Fibroblast of lung (primary cell): ENCODE results near the gene CD151. TPM values are rescaled to one million over a fixed set of nuclear protein-coding genes. Genes with fewer than 3 reads are reported as not detected.

Experiments used
- DNase-seq, 2 donors: peaks; one replicate each; pipeline versions ENCODE4 v3.0.0 to v3.0.0-alpha.2; 2010; ENCODE audit warnings: low read depth in 2 of 2
- H2AFZ ChIP-seq: 2 replicates; pipeline ENCODE4 v1.5.1; 2012; ENCODE audit warnings: low read length, control low read depth, inconsistent platforms
- H3K27ac ChIP-seq: 2 replicates; pipeline ENCODE4 v1.5.1; 2011; ENCODE audit warnings: low read length, control low read depth; ENCODE audit not compliant: insufficient read depth
- H3K27me3 ChIP-seq: 2 replicates; pipeline ENCODE4 v1.5.1; 2011; ENCODE audit warnings: mild to moderate bottlenecking, low read length; ENCODE audit not compliant: control insufficient read depth, insufficient read depth
- H3K36me3 ChIP-seq: 2 replicates; pipeline ENCODE4 v1.5.1; 2011; ENCODE audit warnings: low read length; ENCODE audit not compliant: control insufficient read depth, insufficient read depth
- H3K4me1 ChIP-seq: 2 replicates; pipeline ENCODE4 v1.5.1; 2011; ENCODE audit warnings: low read length; ENCODE audit not compliant: control insufficient read depth, insufficient read depth; ENCODE audit errors: extremely low read depth
- H3K4me2 ChIP-seq: 2 replicates; pipeline ENCODE4 v1.5.1; 2011; ENCODE audit warnings: low read length, control low read depth; ENCODE audit not compliant: insufficient read depth; ENCODE audit errors: extremely low read depth
- H3K4me3 ChIP-seq, 4 experiments: fragments of 200-600 bp in 1 of 4; sonication (generic) in 1 of 4; replicated peaks in 1 of 4; 2 replicates each; pipeline ENCODE4 v1.5.1; 2011 to 2016; ENCODE audit warnings: low read length in 4 of 4, low read depth in 3 of 4, mild to moderate bottlenecking in 3 of 4, control low read depth in 2 of 4, inconsistent platforms in 1 of 4, mixed read lengths in 1 of 4; ENCODE audit not compliant: insufficient read depth in 1 of 4; ENCODE audit errors: control extremely low read depth in 1 of 4
- H3K79me2 ChIP-seq: 2 replicates; pipeline ENCODE4 v1.5.1; 2012; ENCODE audit warnings: mild to moderate bottlenecking, low read length, inconsistent platforms; ENCODE audit not compliant: control insufficient read depth, insufficient read depth
- H3K9ac ChIP-seq: 2 replicates; pipeline ENCODE4 v1.5.1; 2011; ENCODE audit warnings: mild to moderate bottlenecking, low read length, control low read depth; ENCODE audit not compliant: insufficient read depth
- H3K9me3 ChIP-seq: 2 replicates; pipeline ENCODE4 v1.5.1; 2012; ENCODE audit warnings: low read depth, low read length; ENCODE audit not compliant: control insufficient read depth, insufficient read depth
- H4K20me1 ChIP-seq: 2 replicates; pipeline ENCODE4 v1.5.1; 2011; ENCODE audit warnings: low read length; ENCODE audit not compliant: control insufficient read depth, insufficient read depth; ENCODE audit errors: extremely low read depth
- CTCF ChIP-seq, 2 donors: IDR thresholded peaks in 1 of 2; conservative IDR thresholded peaks in 1 of 2; 1 replicate in 1 of 2; 2 replicates in 1 of 2; pipeline ENCODE4 v1.5.1; 2011 to 2012; ENCODE audit warnings: low read length in 2 of 2, control low read depth in 1 of 2, inconsistent platforms in 1 of 2, low read depth in 1 of 2, mild to moderate bottlenecking in 1 of 2
- EZH2 ChIP-seq: IDR thresholded peaks from 2 replicates; pipeline ENCODE4 v1.5.1; 2012; ENCODE audit warnings: low read length, control low read depth, mild to moderate bottlenecking; ENCODE audit errors: missing control alignments
- polyA plus RNA-seq, 2 donors: library from polyadenylated mRNA; depleted of rRNA in 1 of 2; stranded (reverse) in 1 of 2; unstranded in 1 of 2; fragments of >200 nt; gene quantifications; 2 replicates each; pipeline ENCODE4 v1.2.1, GENCODE V29; 2011 to 2012; ENCODE audit warnings: missing spikeins in 1 of 2
- total RNA-seq: library from RNA; depleted of rRNA; stranded (reverse); fragments of >200 nt; gene quantifications from 2 replicates; pipeline ENCODE4 v1.2.1, GENCODE V29; 2014

CD151 gene
- total and polyA plus RNA-seq, 2 donors (not counting 1 experiment from before 2014, with no cell fraction given): 547 to 711 TPM

- H2AFZ ChIP-seq: no peak overlapping the region
These were observed 2.2 kb upstream of the CD151 start for GRCh38 chr11:830295-831117.

GRCh38 chr11:831118-831864 is 1.5 kb upstream of the CD151 start:
- peaks cover 3% of the 10 kb centered on the region for H3K36me3 ChIP-seq
- peaks cover 23% of the 10 kb centered on the region for H3K79me2 ChIP-seq
- H3K9me3 ChIP-seq: no peaks in the 10 kb centered on the region
- H3K4me2 ChIP-seq: peak overlapping the region; percentile 91
- no peak overlapping the region for H3K27ac ChIP-seq
- no peak overlapping the region for H3K9ac ChIP-seq
- peaks cover 37% of the 10 kb centered on the region for H3K4me1 ChIP-seq
- TF ChIP-seq EZH2 (no peak), CTCF (conservative IDR thresholded peaks at IDR 0.05 in 1 of 2, IDR thresholded peaks at IDR 0.05 in 1 of 2; ENCODE audit: low read depth in 1 of 2, low read length in 2 of 2) (no peak)
- peak overlapping the region in 1 of 4 experiments; percentile 12 for H3K4me3 ChIP-seq
- H3K27me3 ChIP-seq: no peaks in the 10 kb centered on the region
- DNase-seq: peak; percentile 46 to 67
- no peak overlapping the region for H2AFZ ChIP-seq
- no peaks in the 10 kb centered on the region for H4K20me1 ChIP-seq

More at GRCh38 chr11:830295-831117, 2.2 kb upstream of the CD151 start:
- Histone ChIP-seq H3K4me2 (peak overlapping the region; percentile 88), H3K4me1 (peaks cover 37% of the 10 kb centered on the region), H3K4me3 (peak overlapping the region in 2 of 4 experiments; percentile 12 to 45), H3K79me2 (peaks cover 18% of the 10 kb centered on the region), H3K27ac (no peak overlapping the region), H3K9ac (no peak overlapping the region), H3K27me3 (no peaks in the 10 kb centered on the region), H3K9me3 (no peaks in the 10 kb centered on the region), H3K36me3 (peaks cover 2% of the 10 kb centered on the region), H4K20me1 (no peaks in the 10 kb centered on the region)
- peak; percentile 55 to 63 for DNase-seq
- TF ChIP-seq EZH2 (no peak), CTCF (conservative IDR thresholded peaks at IDR 0.05 in 1 of 2, IDR thresholded peaks at IDR 0.05 in 1 of 2; ENCODE audit: low read depth in 1 of 2, low read length in 2 of 2) (no peak)

- Histone ChIP-seq H3K79me2 (peaks cover 31% of the 10 kb centered on the region), H3K9ac (no peak overlapping the region), H3K4me1 (peaks cover 34% of the 10 kb centered on the region)
These were observed 707 bp upstream of the CD151 start for GRCh38 chr11:831961-832528.

More at GRCh38 chr11:831961-832528, 707 bp upstream of the CD151 start:
- Histone ChIP-seq H3K4me3 (peak overlapping the region; percentile 46 to 60 (median 54)), H3K27ac (no peak overlapping the region), H3K27me3 (no peaks in the 10 kb centered on the region), H3K4me2 (peak overlapping the region; percentile 91), H3K9me3 (no peaks in the 10 kb centered on the region), H2AFZ (no peak overlapping the region), H3K36me3 (peaks cover 11% of the 10 kb centered on the region), H4K20me1 (no peaks in the 10 kb centered on the region)
- DNase-seq: no peak
- no peak for TF ChIP-seq CTCF (conservative IDR thresholded peaks at IDR 0.05 in 1 of 2, IDR thresholded peaks at IDR 0.05 in 1 of 2; ENCODE audit: low read depth in 1 of 2, low read length in 2 of 2)
- TF ChIP-seq EZH2: no peak
